ENCODE data around the gene DRGX. TPM values are rescaled to one million over a fixed set of nuclear protein-coding genes. Genes with fewer than 3 reads are reported as not detected.

Gene DRGX
- total and polyA plus RNA-seq, 2 donors (not counting 1 experiment from before 2014, with no cell fraction given): not detected

- no peak overlapping the region for H3K27ac ChIP-seq (ENCODE audit: low read length in 2 of 2)
- H3K4me2 ChIP-seq (replicated peaks; ENCODE audit: low read depth, low read length, poor library complexity, severe bottlenecking): no peak overlapping the region
- H3K9ac ChIP-seq (ENCODE audit: low read length): no peak overlapping the region
- Mint-ChIP-seq H3K9me3 (ENCODE audit: insufficient read depth) (peaks cover 6% of the 10 kb centered on the region), H3K27ac (no peak overlapping the region), H3K4me3 (no peak overlapping the region), H3K27me3 (peaks cover 17% of the 10 kb centered on the region), H3K4me1 (no peaks in the 10 kb centered on the region)
- ChIA-PET POLR2A (no interaction called here), CTCF (interaction anchor here (1.7 kb wide), 1 partner anchor 19 kb away, joined by 4 read pairs; no protein-coding TSS in a partner anchor)
- H3K36me3 ChIP-seq (replicated peaks in 1 of 2; ENCODE audit: control extremely low read depth in 1 of 2, control insufficient read depth in 1 of 2, extremely low read depth in 1 of 2, insufficient read depth in 2 of 2, low read length in 1 of 2): no peaks in the 10 kb centered on the region
- peaks cover 0 to 5% (median 2%) of the 10 kb centered on the region in 4 experiments for H3K27me3 ChIP-seq (replicated peaks in 1 of 4; ENCODE audit: control extremely low read depth in 1 of 4, control insufficient read depth in 3 of 4, insufficient read depth in 4 of 4, low read length in 3 of 4)
- WGBS (ENCODE audit: insufficient coverage): 95% methylated on average over 7 of the region's 9 CpGs
- H3K4me3 ChIP-seq (ENCODE audit: control extremely low read depth in 1 of 5, extremely low read depth in 1 of 5, insufficient read depth in 1 of 5, low read depth in 2 of 5, low read length in 4 of 5): no peak overlapping the region
- no peaks in the 10 kb centered on the region for H3K4me1 ChIP-seq (ENCODE audit: control insufficient read depth in 2 of 2, insufficient read depth in 2 of 2, low read length in 2 of 2)
- TF ChIP-seq CTCF (IDR thresholded peaks at IDR 0.05) (no peak), EZH2 (IDR thresholded peaks at IDR 0.05; ENCODE audit: borderline replicate concordance, insufficient read depth, low read depth, low read length, poor library complexity, severe bottlenecking) (no peak)
- intact Hi-C loops (cut with micrococcal nuclease): no loop called here
- no peaks in the 10 kb centered on the region for H3K79me2 ChIP-seq (ENCODE audit: control insufficient read depth, insufficient read depth, low read length)
- H4K20me1 ChIP-seq (ENCODE audit: control insufficient read depth, insufficient read depth, low read length, poor library complexity, severe bottlenecking): no peaks in the 10 kb centered on the region
- DNase-seq (no peak), ATAC-seq (ENCODE audit: low read depth) (no peak)
- H3K9me3 ChIP-seq (ENCODE audit: control extremely low read depth in 1 of 3, control insufficient read depth in 2 of 3, insufficient read depth in 1 of 3, low read length in 2 of 3): peaks cover 1 to 26% (median 7%) of the 10 kb centered on the region in 3 donors
- H2AFZ ChIP-seq (ENCODE audit: insufficient read depth, low read depth, low read length, poor library complexity, severe bottlenecking): no peak overlapping the region
Observed at GRCh38 chr10:49426490-49427360, 30.8 kb upstream of the DRGX start.

- intact Hi-C loops (cut with micrococcal nuclease): no loop called here
- no peak overlapping the region for H3K4me3 Mint-ChIP-seq
- ATAC-seq (ENCODE audit: low read depth) (no peak), DNase-seq (no peak)
- Histone ChIP-seq H3K79me2 (ENCODE audit: control insufficient read depth, insufficient read depth, low read length) (no peaks in the 10 kb centered on the region), H3K9ac (ENCODE audit: low read length) (no peak overlapping the region), H3K9me3 (ENCODE audit: control extremely low read depth in 1 of 3, control insufficient read depth in 2 of 3, insufficient read depth in 1 of 3, low read length in 2 of 3) (no peaks in the 10 kb centered on the region), H3K27me3 (replicated peaks in 1 of 4; ENCODE audit: control extremely low read depth in 1 of 4, control insufficient read depth in 3 of 4, insufficient read depth in 4 of 4, low read length in 3 of 4) (no peaks in the 10 kb centered on the region), H3K4me2 (replicated peaks; ENCODE audit: low read depth, low read length, poor library complexity, severe bottlenecking) (no peak overlapping the region), H4K20me1 (ENCODE audit: control insufficient read depth, insufficient read depth, low read length, poor library complexity, severe bottlenecking) (no peaks in the 10 kb centered on the region), H3K4me1 (ENCODE audit: control insufficient read depth in 2 of 2, insufficient read depth in 2 of 2, low read length in 2 of 2) (no peaks in the 10 kb centered on the region), H3K27ac (ENCODE audit: low read length in 2 of 2) (no peak overlapping the region), H2AFZ (ENCODE audit: insufficient read depth, low read depth, low read length, poor library complexity, severe bottlenecking) (no peak overlapping the region), H3K4me3 (ENCODE audit: control extremely low read depth in 1 of 5, extremely low read depth in 1 of 5, insufficient read depth in 1 of 5, low read depth in 2 of 5, low read length in 4 of 5) (no peak overlapping the region), H3K36me3 (replicated peaks in 1 of 2; ENCODE audit: control extremely low read depth in 1 of 2, control insufficient read depth in 1 of 2, extremely low read depth in 1 of 2, insufficient read depth in 2 of 2, low read length in 1 of 2) (no peaks in the 10 kb centered on the region)
- H3K27me3 Mint-ChIP-seq: peaks cover 4% of the 10 kb centered on the region
- CTCF ChIA-PET: interaction anchor here (1.0 kb wide), 1 partner anchor 12 kb away, joined by 4 read pairs; no protein-coding TSS in a partner anchor
- no peak for TF ChIP-seq EZH2 (IDR thresholded peaks at IDR 0.05; ENCODE audit: borderline replicate concordance, insufficient read depth, low read depth, low read length, poor library complexity, severe bottlenecking)
- no peaks in the 10 kb centered on the region for H3K4me1 Mint-ChIP-seq
- WGBS (ENCODE audit: insufficient coverage): 76% methylated on average over 7 of the region's 7 CpGs
- H3K9me3 Mint-ChIP-seq (ENCODE audit: insufficient read depth): no peaks in the 10 kb centered on the region
- H3K27ac Mint-ChIP-seq: no peak overlapping the region
- POLR2A ChIA-PET: no interaction called here
Observed at GRCh38 chr10:49419005-49419404, 23.1 kb upstream of the DRGX start.

All from B cell (primary cell).